ENCODE results near the gene RIMBP3B. TPM values are rescaled to one million over a fixed set of nuclear protein-coding genes. Genes with fewer than 3 reads are reported as not detected.
"Not testable (repeated sequence)": the region's sequence is repeated elsewhere in the genome, so short reads cannot be mapped to it uniquely, and the experiment has no call there.

Gene RIMBP3B, protein sequence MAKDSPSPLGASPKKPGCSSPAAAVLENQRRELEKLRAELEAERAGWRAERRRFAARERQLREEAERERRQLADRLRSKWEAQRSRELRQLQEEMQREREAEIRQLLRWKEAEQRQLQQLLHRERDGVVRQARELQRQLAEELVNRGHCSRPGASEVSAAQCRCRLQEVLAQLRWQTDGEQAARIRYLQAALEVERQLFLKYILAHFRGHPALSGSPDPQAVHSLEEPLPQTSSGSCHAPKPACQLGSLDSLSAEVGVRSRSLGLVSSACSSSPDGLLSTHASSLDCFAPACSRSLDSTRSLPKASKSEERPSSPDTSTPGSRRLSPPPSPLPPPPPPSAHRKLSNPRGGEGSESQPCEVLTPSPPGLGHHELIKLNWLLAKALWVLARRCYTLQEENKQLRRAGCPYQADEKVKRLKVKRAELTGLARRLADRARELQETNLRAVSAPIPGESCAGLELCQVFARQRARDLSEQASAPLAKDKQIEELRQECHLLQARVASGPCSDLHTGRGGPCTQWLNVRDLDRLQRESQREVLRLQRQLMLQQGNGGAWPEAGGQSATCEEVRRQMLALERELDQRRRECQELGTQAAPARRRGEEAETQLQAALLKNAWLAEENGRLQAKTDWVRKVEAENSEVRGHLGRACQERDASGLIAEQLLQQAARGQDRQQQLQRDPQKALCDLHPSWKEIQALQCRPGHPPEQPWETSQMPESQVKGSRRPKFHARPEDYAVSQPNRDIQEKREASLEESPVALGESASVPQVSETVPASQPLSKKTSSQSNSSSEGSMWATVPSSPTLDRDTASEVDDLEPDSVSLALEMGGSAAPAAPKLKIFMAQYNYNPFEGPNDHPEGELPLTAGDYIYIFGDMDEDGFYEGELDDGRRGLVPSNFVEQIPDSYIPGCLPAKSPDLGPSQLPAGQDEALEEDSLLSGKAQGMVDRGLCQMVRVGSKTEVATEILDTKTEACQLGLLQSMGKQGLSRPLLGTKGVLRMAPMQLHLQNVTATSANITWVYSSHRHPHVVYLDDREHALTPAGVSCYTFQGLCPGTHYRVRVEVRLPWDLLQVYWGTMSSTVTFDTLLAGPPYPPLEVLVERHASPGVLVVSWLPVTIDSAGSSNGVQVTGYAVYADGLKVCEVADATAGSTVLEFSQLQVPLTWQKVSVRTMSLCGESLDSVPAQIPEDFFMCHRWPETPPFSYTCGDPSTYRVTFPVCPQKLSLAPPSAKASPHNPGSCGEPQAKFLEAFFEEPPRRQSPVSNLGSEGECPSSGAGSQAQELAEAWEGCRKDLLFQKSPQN (N-terminal part only)
- not detected for total RNA-seq

GRCh38 chr22:21383701-21384467 is at the start of gene RIMBP3B:
Gene RIMBP3B, plus strand, starts transcription at chr22:21383751. Its CDS starts 108 bp downstream, at chr22:21383859.
- H3K36me3 ChIP-seq; H3K27ac ChIP-seq; H3K4me1 ChIP-seq; DNase-seq; H3K4me3 ChIP-seq; H3K27me3 ChIP-seq; intact Hi-C loops (cut with DNase I); H3K9me3 ChIP-seq: not testable (repeated sequence)
- no CpG with 5 or more reads among the region's 91 CpGs for WGBS, 2 donors

DNA sequence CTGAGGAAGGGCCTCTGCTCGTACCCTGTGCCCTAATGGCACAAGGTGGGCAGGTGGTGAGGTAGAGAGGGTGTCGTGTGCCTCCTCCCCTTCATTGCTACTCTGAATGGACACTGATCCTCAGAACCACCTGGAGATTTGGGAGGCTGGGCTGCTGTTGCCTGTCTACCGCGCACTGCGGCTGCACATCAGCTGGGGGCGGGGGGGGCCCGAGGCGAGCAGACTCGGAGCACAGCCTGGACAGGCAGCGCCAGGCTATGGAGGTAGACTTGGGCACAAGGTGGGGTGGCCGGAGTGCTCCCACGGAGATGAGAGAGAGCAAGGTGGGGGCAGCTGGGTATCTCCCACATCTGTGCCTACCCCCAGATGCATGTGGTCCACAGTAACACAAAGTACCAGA is 26.0 kb upstream of the RIMBP3B start:
- H3K4me3 ChIP-seq; H3K9me3 ChIP-seq; intact Hi-C loops (cut with DNase I); H3K27me3 ChIP-seq; H3K36me3 ChIP-seq; H3K27ac ChIP-seq; H3K4me1 ChIP-seq; DNase-seq: not testable (repeated sequence)
- WGBS, 2 donors, result no CpG with 5 or more reads among the region's 12 CpGs

- WGBS, 2 donors, result no CpG with 5 or more reads among the region's 59 CpGs
- H3K36me3 ChIP-seq; H3K4me1 ChIP-seq; intact Hi-C loops (cut with DNase I); H3K27ac ChIP-seq; DNase-seq; H3K4me3 ChIP-seq; H3K27me3 ChIP-seq; H3K9me3 ChIP-seq: not testable (repeated sequence)
Observed at GRCh38 chr22:21360525-21360924, 23.0 kb upstream of the RIMBP3B start.

GRCh38 chr22:21362473-21362872 is 21.1 kb upstream of the RIMBP3B start:
- intact Hi-C loops (cut with DNase I); H3K27ac ChIP-seq; H3K9me3 ChIP-seq; H3K36me3 ChIP-seq; H3K27me3 ChIP-seq; H3K4me3 ChIP-seq; H3K4me1 ChIP-seq; DNase-seq: not testable (repeated sequence)
- WGBS, 2 donors, result no CpG with 5 or more reads among the region's 4 CpGs

GRCh38 chr22:21363061-21363460 is 20.5 kb upstream of the RIMBP3B start:
- H3K4me1 ChIP-seq; H3K9me3 ChIP-seq; H3K27me3 ChIP-seq; H3K27ac ChIP-seq; H3K36me3 ChIP-seq; intact Hi-C loops (cut with DNase I); DNase-seq; H3K4me3 ChIP-seq: not testable (repeated sequence)
- 0% methylated on average over 2 of the region's 5 CpGs; no CpG with 5 or more reads in 1 of the 2 donors for WGBS, 2 donors

DNA sequence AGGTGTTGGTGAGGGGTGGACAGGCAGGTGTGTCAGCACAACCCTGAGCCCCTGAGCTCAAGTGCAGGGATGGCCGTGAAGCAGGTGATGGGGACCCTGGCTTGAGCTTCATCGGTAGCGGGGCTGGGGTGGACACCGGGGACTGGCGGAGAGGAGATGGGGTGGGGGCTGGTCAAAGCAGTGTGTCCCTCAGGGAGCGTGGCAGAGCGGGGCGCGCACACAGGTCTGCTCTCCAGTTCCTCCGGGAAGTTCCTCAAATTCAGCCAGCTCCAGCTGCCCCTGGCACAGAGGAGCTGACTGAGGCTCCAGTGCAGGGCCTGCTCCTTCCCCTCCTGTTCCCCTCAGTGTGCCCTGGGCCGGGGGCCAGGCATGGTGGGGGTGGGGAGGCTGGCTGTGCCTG is 19.7 kb upstream of the RIMBP3B start:
- H3K36me3 ChIP-seq; H3K27me3 ChIP-seq; H3K4me3 ChIP-seq; H3K27ac ChIP-seq; H3K9me3 ChIP-seq; H3K4me1 ChIP-seq; DNase-seq; intact Hi-C loops (cut with DNase I): not testable (repeated sequence)
- WGBS, 2 donors, result 93% methylated on average over 3 of the region's 11 CpGs; no CpG with 5 or more reads in 1 of the 2 donors

DNA sequence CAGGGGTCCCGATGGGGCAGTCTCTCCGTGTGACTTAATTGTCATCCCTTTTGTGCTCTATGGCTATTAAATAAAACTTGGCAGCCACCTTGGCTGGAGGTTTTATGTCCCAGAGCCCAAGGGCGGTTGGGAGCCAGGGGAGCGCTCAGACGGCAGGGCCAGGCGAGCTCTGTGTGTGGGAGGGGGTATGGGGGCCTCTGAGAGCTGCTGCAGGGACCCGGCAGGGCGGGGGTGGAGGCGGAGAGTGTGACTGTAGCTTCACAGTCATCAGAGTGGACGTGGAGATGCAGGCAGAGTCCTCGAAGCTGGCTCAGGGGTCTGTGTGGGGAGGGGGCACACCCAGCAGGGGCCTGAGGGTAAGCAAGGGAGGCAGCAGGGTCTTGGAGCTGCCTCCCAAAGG is 19.2 kb upstream of the RIMBP3B start:
- intact Hi-C loops (cut with DNase I); H3K36me3 ChIP-seq; H3K4me3 ChIP-seq; H3K27me3 ChIP-seq; H3K9me3 ChIP-seq; H3K4me1 ChIP-seq; DNase-seq; H3K27ac ChIP-seq: not testable (repeated sequence)
- no CpG with 5 or more reads among the region's 11 CpGs for WGBS, 2 donors

DNA sequence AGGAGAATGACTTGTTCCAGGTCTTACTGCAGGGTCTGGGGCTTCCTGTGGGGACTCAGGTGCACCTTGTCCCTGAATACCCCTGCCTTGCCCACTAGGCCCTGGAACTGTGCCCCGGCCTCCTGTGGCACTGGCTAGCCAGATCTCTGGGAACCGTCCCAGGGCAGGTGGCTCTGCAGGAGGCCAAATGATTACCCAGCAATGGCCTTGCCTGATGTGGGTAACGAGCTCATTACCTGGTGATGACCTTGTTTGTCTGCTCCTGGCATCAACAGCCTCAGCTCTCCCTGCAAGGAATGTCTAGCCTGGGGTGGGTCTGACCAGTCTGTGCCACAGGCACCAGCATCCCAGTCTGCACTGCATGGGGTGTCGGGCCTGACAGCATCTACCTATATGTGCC is 18.2 kb upstream of the RIMBP3B start:
- H3K4me3 ChIP-seq; H3K36me3 ChIP-seq; H3K4me1 ChIP-seq; H3K27me3 ChIP-seq; H3K27ac ChIP-seq; intact Hi-C loops (cut with DNase I); H3K9me3 ChIP-seq; DNase-seq: not testable (repeated sequence)
- WGBS, 2 donors, result no CpG with 5 or more reads among the region's 4 CpGs

DNA sequence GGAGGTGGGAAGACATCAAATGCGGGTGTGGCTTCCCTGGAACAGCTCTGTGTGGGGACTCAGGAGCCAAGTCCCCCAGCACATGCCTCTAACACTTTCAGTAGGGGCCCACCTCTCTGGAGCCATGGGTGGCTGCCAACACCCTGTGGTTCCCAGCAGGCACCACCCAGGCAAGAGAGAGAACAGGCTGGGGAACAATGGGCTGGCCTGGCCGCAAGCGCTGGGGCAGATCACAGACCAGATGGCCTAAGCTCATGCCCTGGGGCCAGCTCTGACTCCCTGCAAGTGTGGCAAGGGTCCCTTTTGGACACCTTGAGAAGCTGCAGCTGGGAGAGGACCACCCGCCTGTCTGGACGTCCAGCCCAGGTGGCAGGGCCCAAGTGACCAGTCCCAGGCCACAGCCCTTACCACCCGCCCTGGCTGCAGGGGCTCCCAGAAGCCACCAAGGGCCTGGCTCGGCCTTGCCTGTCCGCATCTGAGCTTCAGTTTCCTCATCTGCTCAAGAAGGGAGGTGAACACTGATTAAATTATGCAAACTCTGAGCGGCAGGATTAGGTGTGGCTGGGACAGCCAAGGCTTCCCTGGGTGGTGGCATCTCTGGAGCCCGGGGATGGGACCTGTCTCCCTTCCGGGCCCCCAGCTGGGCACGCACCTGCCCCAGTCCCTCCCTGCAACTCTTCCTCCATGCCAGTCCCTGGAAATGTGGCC is 14.8 kb upstream of the RIMBP3B start:
- H3K36me3 ChIP-seq; H3K27ac ChIP-seq; H3K27me3 ChIP-seq; H3K4me3 ChIP-seq; H3K4me1 ChIP-seq; intact Hi-C loops (cut with DNase I); DNase-seq; H3K9me3 ChIP-seq: not testable (repeated sequence)
- 100% methylated on average over 1 of the region's 12 CpGs; no CpG with 5 or more reads in 1 of the 2 donors for WGBS, 2 donors

- H3K4me3 ChIP-seq; H3K36me3 ChIP-seq; H3K4me1 ChIP-seq; H3K27ac ChIP-seq; H3K9me3 ChIP-seq; intact Hi-C loops (cut with DNase I); DNase-seq; H3K27me3 ChIP-seq: not testable (repeated sequence)
- no CpG with 5 or more reads among the region's 4 CpGs for WGBS, 2 donors
Observed at GRCh38 chr22:21375880-21376279, 7.7 kb upstream of the RIMBP3B start.

DNA sequence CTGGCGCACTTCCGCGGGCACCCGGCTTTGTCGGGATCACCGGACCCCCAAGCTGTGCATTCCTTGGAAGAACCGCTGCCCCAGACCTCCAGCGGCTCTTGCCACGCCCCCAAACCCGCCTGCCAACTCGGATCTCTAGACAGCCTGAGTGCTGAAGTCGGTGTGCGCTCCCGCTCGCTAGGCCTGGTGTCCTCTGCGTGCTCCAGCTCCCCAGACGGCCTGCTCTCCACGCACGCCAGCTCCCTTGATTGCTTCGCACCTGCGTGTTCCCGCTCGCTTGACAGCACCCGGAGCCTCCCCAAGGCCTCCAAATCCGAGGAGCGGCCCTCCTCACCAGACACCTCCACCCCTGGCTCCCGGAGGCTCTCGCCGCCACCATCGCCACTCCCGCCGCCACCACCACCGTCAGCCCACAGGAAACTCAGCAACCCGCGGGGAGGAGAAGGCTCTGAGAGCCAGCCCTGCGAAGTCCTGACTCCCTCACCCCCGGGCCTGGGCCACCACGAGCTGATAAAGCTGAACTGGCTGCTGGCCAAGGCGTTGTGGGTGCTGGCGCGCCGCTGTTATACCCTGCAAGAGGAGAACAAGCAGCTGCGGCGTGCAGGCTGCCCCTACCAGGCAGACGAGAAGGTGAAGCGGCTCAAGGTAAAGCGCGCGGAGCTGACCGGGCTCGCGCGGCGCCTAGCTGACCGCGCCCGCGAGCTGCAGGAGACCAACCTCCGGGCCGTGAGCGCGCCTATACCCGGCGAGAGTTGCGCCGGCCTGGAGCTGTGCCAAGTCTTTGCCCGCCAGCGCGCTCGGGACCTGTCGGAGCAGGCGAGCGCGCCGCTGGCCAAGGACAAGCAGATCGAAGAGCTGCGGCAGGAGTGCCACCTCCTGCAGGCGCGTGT is 1.2 kb downstream of the RIMBP3B start:
- H3K27ac ChIP-seq; H3K27me3 ChIP-seq; H3K36me3 ChIP-seq; DNase-seq; intact Hi-C loops (cut with DNase I); H3K4me3 ChIP-seq; H3K9me3 ChIP-seq; H3K4me1 ChIP-seq: not testable (repeated sequence)
- no CpG with 5 or more reads among the region's 79 CpGs for WGBS, 2 donors
